ENCODE results near the gene NMD3. TPM values are rescaled to one million over a fixed set of nuclear protein-coding genes. Genes with fewer than 3 reads are reported as not detected.

NMD3 gene
- total and polyA plus RNA-seq, 2 donors from 2014 or later = 24.2 to 55.5 TPM

GRCh38 chr3:161289174-161289573, 68.1 kb downstream of the NMD3 start:
- intact Hi-C loops (cut with DNase I) = no loop called here
- no peak overlapping the region for H3K9ac ChIP-seq (ENCODE audit: low read length in 3 of 3)
- H3K36me3 ChIP-seq (ENCODE audit: control insufficient read depth in 2 of 3, insufficient read depth in 3 of 3, low read length in 3 of 3) = no peaks in the 10 kb centered on the region
- FAIRE-seq (no peak), DNase-seq (no peak)
- no peaks in the 10 kb centered on the region for H3K27me3 ChIP-seq (ENCODE audit: control insufficient read depth, insufficient read depth, low read length)
- H3K27ac ChIP-seq (ENCODE audit: low read depth in 2 of 2, low read length in 2 of 2) = no peak overlapping the region
- H3K4me1 ChIP-seq (ENCODE audit: control insufficient read depth in 2 of 3, insufficient read depth in 2 of 3, low read depth in 1 of 3, low read length in 3 of 3) = no peaks in the 10 kb centered on the region
- no peaks in the 10 kb centered on the region for H3K9me3 ChIP-seq (ENCODE audit: control insufficient read depth in 2 of 3, insufficient read depth in 1 of 3, low read length in 3 of 3)
- no peak for TF ChIP-seq CTCF (IDR thresholded peaks at IDR 0.05; ENCODE audit: borderline replicate concordance, extremely low read depth, insufficient read depth)
- H3K4me3 ChIP-seq (ENCODE audit: low read length in 3 of 3) = no peak overlapping the region

- H3K27ac ChIP-seq (ENCODE audit: low read depth in 2 of 2, low read length in 2 of 2) = no peak overlapping the region
- H3K9me3 ChIP-seq (ENCODE audit: control insufficient read depth in 2 of 3, insufficient read depth in 1 of 3, low read length in 3 of 3) = no peaks in the 10 kb centered on the region
- no peaks in the 10 kb centered on the region for H3K36me3 ChIP-seq (ENCODE audit: control insufficient read depth in 2 of 3, insufficient read depth in 3 of 3, low read length in 3 of 3)
- intact Hi-C loops (cut with DNase I) = no loop called here
- no peaks in the 10 kb centered on the region for H3K27me3 ChIP-seq (ENCODE audit: control insufficient read depth, insufficient read depth, low read length)
- FAIRE-seq (no peak), DNase-seq (peak in 2 of 5 donors; percentile 3 to 77)
- no peak overlapping the region for H3K9ac ChIP-seq (ENCODE audit: low read length in 3 of 3)
- TF ChIP-seq CTCF (IDR thresholded peaks at IDR 0.05; ENCODE audit: borderline replicate concordance, extremely low read depth, insufficient read depth) = no peak
- no peak overlapping the region for H3K4me3 ChIP-seq (ENCODE audit: low read length in 3 of 3)
- H3K4me1 ChIP-seq (ENCODE audit: control insufficient read depth in 2 of 3, insufficient read depth in 2 of 3, low read depth in 1 of 3, low read length in 3 of 3) = no peaks in the 10 kb centered on the region
Observed at GRCh38 chr3:161291191-161291901, 70.2 kb downstream of the NMD3 start.

GRCh38 chr3:161293381-161293780, 72.3 kb downstream of the NMD3 start:
- no peak for TF ChIP-seq CTCF (IDR thresholded peaks at IDR 0.05; ENCODE audit: borderline replicate concordance, extremely low read depth, insufficient read depth)
- Histone ChIP-seq H3K4me3 (ENCODE audit: low read length in 3 of 3) (no peak overlapping the region), H3K27ac (ENCODE audit: low read depth in 2 of 2, low read length in 2 of 2) (no peak overlapping the region), H3K27me3 (ENCODE audit: control insufficient read depth, insufficient read depth, low read length) (no peaks in the 10 kb centered on the region), H3K36me3 (ENCODE audit: control insufficient read depth in 2 of 3, insufficient read depth in 3 of 3, low read length in 3 of 3) (no peaks in the 10 kb centered on the region), H3K9ac (ENCODE audit: low read length in 3 of 3) (no peak overlapping the region), H3K9me3 (ENCODE audit: control insufficient read depth in 2 of 3, insufficient read depth in 1 of 3, low read length in 3 of 3) (peaks cover 0 to 6% (median 0%) of the 10 kb centered on the region in 3 donors), H3K4me1 (ENCODE audit: control insufficient read depth in 2 of 3, insufficient read depth in 2 of 3, low read depth in 1 of 3, low read length in 3 of 3) (no peaks in the 10 kb centered on the region)
- no peak for FAIRE-seq
- intact Hi-C loops (cut with DNase I) = no loop called here
- DNase-seq = no peak

All from kidney (tissue), 14 donors.